GM10847 (cell line): ENCODE results near the gene KIF16B.

Source experiments
- POLR2A ChIP-seq: IDR thresholded peaks from 2 replicates; pipeline ENCODE4 v1.6.1; 2011; ENCODE audit not compliant: insufficient read length; ENCODE audit errors: extremely low read depth

Gene KIF16B

DNA sequence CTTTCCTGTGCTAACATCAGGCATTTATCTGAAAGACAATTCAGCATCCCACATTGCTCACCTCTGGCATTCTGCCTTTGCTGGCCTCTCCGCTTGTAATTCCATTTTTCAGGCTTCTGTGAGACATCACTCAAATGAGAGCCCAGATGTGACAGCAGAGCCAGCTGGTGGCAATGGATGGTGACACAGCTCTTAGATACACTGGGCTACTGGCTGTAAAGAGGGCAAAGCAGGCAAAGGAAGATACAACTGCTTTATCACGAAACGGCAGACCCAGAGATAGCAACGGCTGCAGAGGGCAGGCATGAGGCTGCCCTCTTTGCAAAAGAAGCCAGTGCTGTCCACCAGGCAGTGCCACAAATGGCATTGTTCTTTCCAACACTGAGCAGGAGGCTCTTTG is 329.8 kb downstream of the KIF16B start:
- no peak for TF ChIP-seq POLR2A

DNA sequence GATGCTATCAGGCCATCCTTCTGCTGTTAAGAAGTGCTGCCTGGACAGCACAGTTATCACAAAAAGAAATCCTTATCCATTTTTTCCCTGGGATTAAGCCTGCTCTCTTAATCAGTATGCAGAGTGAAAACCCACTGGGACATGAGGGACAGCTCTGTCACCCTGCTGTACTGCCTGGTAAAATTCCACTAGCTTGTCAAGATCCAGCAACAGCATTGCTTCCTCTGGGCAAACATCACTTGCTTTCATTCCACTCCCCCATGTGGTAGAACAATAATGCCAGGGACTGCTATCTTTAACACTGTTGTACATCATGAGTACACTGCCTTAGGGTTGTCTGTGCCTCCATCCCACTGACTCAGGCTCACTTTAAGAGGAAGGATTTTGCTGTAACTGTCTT is 331.3 kb downstream of the KIF16B start:
- TF ChIP-seq POLR2A, result no peak

DNA sequence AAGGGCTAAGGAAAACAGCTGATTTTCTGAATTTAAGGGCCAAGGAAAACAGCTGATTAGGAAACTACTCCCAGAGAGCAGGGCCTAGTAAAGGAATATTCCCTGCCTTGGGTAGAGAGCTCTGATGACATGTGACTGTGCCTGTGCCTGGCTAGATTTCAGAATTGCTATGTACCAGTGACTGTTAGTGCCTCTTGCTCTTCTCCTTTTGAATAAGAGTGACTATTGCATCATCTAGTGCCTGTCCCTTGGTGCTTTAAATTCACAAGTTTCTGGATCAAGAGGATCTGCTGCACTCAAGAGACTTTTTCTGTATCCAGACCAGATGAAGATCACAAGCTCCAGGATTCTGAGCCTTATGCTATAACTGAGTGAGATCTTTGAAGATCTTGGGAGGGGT is 332.9 kb downstream of the KIF16B start:
- TF ChIP-seq POLR2A, result no peak

DNA sequence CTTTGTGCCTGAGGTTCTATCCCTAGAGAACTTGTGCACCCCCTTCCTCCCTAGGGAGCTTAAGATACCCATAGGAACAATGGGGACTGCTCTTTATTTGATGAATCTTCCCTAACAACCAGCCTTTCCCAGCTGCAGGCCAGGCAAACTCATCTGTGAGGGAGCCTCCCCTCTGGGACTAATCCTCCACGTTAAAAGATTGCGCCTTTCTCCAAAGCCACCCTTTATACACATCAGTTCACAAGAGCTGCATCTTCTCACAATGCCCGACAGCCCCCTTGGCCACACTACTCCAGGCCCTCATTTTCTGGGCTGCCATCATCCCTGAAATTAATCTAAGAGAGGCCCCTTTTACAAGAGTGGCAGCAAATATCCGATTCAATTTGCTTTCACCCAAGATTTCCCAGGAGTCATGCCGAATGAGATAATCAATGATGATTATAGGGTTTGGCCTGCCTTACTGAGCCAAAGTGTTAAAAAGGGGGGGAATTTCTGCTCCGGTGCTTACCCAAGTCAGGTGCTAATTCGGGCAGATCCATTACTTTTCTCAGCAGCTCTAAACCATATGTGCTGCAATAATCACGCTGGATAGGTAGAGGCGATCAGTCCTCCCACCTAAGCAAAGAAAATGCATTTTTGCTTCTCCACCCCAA is 336.5 kb downstream of the KIF16B start:
- no peak for TF ChIP-seq POLR2A

DNA sequence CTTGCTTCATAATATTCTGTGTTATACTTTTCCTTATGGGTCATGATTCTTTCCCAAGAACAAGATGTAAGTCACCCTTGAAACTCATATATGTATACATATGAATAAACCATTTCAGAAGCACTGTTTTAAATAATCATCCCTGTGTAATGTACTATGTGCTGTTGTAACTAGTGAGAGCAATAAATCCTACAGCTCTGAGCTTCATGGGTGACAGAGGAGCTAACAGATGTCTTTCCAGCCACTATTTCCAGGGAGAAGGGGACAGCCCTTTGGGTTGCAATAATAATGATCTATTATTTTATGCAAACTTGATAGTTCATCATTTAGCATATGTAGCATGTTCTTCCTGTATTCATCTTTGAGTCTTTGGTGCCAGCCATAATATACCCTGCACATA is 342.8 kb downstream of the KIF16B start:
- no peak for TF ChIP-seq POLR2A

DNA sequence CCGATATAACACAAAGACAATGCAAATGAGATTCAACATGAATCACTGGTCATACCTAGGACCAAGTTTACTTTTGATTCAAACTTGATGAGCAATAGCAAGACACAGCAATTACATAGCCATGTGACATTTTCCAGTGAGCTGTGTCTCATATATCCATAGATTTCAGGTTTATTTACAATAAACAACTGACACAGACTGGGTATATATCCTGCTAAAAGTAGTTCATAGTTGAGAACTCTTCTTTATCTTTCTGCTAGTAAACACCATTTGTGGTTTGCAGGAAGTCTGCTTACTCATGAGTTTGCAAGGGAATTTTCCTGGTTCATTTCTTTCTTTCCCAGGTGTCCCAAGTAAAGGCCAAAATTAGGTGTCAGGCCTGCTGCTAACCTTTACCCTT is 343.4 kb downstream of the KIF16B start:
- TF ChIP-seq POLR2A, result no peak

DNA sequence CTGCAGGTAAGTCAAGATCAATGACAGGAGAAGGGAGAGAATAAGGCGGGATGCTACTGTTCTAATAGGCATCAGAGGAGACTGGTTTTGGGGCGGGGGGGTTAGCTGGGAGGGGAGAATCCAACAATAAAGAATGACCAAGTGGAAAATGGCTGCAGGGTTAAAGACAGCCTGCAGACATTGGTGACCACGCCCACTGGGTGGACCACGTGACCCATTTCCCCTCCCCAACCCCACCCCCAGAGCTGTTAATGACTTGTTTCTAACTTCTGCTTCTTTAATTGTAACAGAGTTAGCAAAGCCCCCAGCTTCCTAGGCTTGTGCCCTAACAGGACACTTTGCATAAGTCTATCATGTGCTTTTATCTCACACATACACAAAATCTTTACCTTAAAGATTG is 344.5 kb downstream of the KIF16B start:
- no peak for TF ChIP-seq POLR2A

DNA sequence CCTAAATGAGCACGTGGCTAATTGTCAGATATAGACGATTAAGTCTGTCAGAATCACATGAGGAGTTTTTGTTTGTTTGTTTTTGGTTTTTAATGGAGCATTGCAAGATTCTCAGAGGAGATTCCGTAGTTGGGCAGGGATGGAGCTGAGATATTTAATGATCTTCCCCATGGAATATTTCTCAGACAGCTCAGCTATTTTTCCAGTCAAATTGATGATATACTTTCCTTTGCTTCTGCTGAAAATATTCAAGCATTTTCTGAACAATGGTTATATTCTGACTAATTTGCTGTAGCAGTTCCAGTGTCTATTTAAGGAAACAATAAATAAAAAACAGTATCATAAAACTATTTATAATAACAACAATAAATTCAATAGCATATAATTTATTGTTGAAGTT is 348.4 kb downstream of the KIF16B start:
- no peak for TF ChIP-seq POLR2A

DNA sequence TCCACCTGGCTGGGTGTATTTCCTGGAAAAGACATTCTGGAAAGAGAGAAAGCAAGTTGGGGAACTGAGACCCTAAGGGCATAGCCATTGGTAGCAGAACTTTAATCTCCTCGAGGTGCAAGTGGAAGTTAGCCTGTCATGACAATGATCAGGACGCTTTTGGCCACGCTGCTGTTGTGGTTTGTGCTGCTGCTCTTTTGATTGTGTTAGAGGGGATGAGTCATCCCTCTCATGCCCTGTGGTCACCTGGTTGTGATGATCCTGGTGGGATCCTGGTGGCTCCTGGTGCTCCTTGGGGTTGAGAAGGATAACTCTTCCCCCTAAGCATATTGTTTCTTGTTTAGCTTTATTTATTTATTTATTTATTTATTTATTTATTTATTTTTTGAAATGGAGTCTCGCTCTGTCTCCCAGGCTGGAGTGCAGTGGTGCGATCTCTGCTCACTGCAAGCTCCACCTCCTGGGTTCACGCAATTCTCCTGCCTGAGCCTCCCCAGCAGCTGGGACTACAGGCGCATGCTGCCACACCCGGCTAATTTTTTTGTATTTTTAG is 350.3 kb downstream of the KIF16B start:
- no peak for TF ChIP-seq POLR2A
